Measurements from ENCODE around the gene THOC5. TPM values are rescaled to one million over a fixed set of nuclear protein-coding genes. Genes with fewer than 3 reads are reported as not detected.

THOC5 gene
- total and polyA plus RNA-seq, 2 of the 4 experiments (the other 2 are of a cell fraction), result 68.4 to 73.7 TPM

GRCh38 chr22:29570912-29571549, 17.5 kb upstream of the THOC5 start:
- Histone ChIP-seq H3K9me3 (ENCODE audit: control insufficient read depth, insufficient read depth, low read length) (no peaks in the 10 kb centered on the region), H3K18ac (ENCODE audit: low read depth, low read length) (no peak overlapping the region)
- dilution Hi-C loops (cut with HindIII; ENCODE audit: low sequenced_read_pairs, unreplicated experiment), result no loop called here

More at GRCh38 chr22:29570912-29571549, 17.5 kb upstream of the THOC5 start:
- H3K4me1 ChIP-seq (ENCODE audit: control insufficient read depth, insufficient read depth, low read length), result no peaks in the 10 kb centered on the region
- H4K91ac ChIP-seq (ENCODE audit: insufficient read depth, low read depth, low read length), result no peak overlapping the region
- no peak overlapping the region for H2BK120ac ChIP-seq (ENCODE audit: low read depth, low read length)
- no peak overlapping the region for H3K27ac ChIP-seq (ENCODE audit: insufficient read depth, low read length)
- no peak overlapping the region for H3K4me3 ChIP-seq (ENCODE audit: insufficient read depth, low read depth, low read length)
- ChIA-PET CTCF (no interaction called here), POLR2A (ENCODE audit: unreplicated experiment) (no interaction called here)
- no peak overlapping the region for H3K14ac ChIP-seq (replicated peaks; ENCODE audit: low read depth, low read length)
- no peak overlapping the region for H4K8ac ChIP-seq (ENCODE audit: low read depth in 2 of 2, low read length in 2 of 2)
- ATAC-seq (ENCODE audit: low read depth), result no peak
- H2BK5ac ChIP-seq (ENCODE audit: low read depth, low read length, poor library complexity, severe bottlenecking), result no peak overlapping the region
- H2AFZ ChIP-seq (replicated peaks; ENCODE audit: low read length, poor library complexity), result no peak overlapping the region
- no peak overlapping the region for H3K4me2 ChIP-seq (ENCODE audit: low read depth, low read length)
- in situ Hi-C loops (cut with MboI; ENCODE audit: low sequenced_read_pairs) (no loop called here), intact Hi-C loops (cut with micrococcal nuclease) (no loop called here)
- H2BK15ac ChIP-seq (ENCODE audit: low read depth, low read length), result no peak overlapping the region
- no peak overlapping the region for H2BK20ac ChIP-seq (ENCODE audit: low read depth, low read length)
- H2AK5ac ChIP-seq (ENCODE audit: low read depth, low read length), result no peak overlapping the region
- TF ChIP-seq NFE2L2 (IDR thresholded peaks at IDR 0.05; ENCODE audit: low read depth, low read length) (no peak), MXI1 (IDR thresholded peaks at IDR 0.05; ENCODE audit: borderline replicate concordance, low read depth, low read length) (no peak), CEBPB (IDR thresholded peaks at IDR 0.05; ENCODE audit: low read depth, low read length) (no peak), MAZ (IDR thresholded peaks at IDR 0.05; ENCODE audit: borderline replicate concordance, low read depth, low read length) (no peak), USF2 (IDR thresholded peaks at IDR 0.05; ENCODE audit: low read depth, low read length) (no peak), FOS (IDR thresholded peaks at IDR 0.05; ENCODE audit: low read depth, low read length) (no peak), ELK1 (IDR thresholded peaks at IDR 0.05; ENCODE audit: borderline replicate concordance, low read depth, low read length) (no peak), CHD1 (IDR thresholded peaks at IDR 0.05; ENCODE audit: low read depth, low read length) (no peak), MAFK (IDR thresholded peaks at IDR 0.05; ENCODE audit: low read depth, low read length) (no peak), BHLHE40 (IDR thresholded peaks at IDR 0.05; ENCODE audit: low read depth, low read length) (no peak), RFX5 (IDR thresholded peaks at IDR 0.05; ENCODE audit: low read depth, low read length) (no peak), POLR2A (IDR thresholded peaks at IDR 0.05; ENCODE audit: low read depth, low read length) (no peak), CTCF (conservative IDR thresholded peaks at IDR 0.05; ENCODE audit: low read depth, low read length) (no peak), RAD21 (IDR thresholded peaks at IDR 0.05; ENCODE audit: low read length) (no peak), RCOR1 (IDR thresholded peaks at IDR 0.05; ENCODE audit: insufficient replicate concordance, low read length) (no peak), SMC3 (IDR thresholded peaks at IDR 0.05; ENCODE audit: low read depth, low read length) (no peak)
- H3K9ac ChIP-seq (ENCODE audit: low read depth, low read length), result no peak overlapping the region
- no peak overlapping the region for H3K23ac ChIP-seq (ENCODE audit: low read depth, low read length)
- H2AK9ac ChIP-seq (replicated peaks; ENCODE audit: low read depth, low read length, poor library complexity), result peak overlapping the region; percentile 13
- H4K5ac ChIP-seq (ENCODE audit: low read depth, low read length), result no peak overlapping the region
- BruUV-seq (replicated peaks), result no TSS peak
- peaks cover 0 to 11% of the 10 kb centered on the region in 2 experiments; a peak in 1 of 4 replicates for H3K79me1 ChIP-seq (ENCODE audit: low read depth in 1 of 2, low read length in 2 of 2)
- WGBS, 2 experiments (ENCODE audit: extremely low coverage in 2 of 2, insufficient read length in 1 of 2), result no CpG with 5 or more reads among the region's 2 CpGs
- no peaks in the 10 kb centered on the region for H3K27me3 ChIP-seq (ENCODE audit: control insufficient read depth, insufficient read depth, low read length)
- DNase-seq, result no peak
- H3K4ac ChIP-seq (ENCODE audit: low read depth, low read length), result no peak overlapping the region
- H3K56ac ChIP-seq (ENCODE audit: extremely low read depth, insufficient read depth, low read length), result no peak overlapping the region
- H4K20me1 ChIP-seq (ENCODE audit: insufficient read depth, low read length), result peaks cover 10% of the 10 kb centered on the region; the same call in 1 of the 2 replicates
- H3K9me1 ChIP-seq (ENCODE audit: insufficient read depth, low read length), result 0 out of 2 replicates have a peak, but pooled peaks cover 3% of the 10 kb centered on the region
- peaks cover 29% of the 10 kb centered on the region for H3K36me3 ChIP-seq (ENCODE audit: control insufficient read depth, insufficient read depth, low read length)
